NCI-H2171 (cell line): ENCODE results near the gene ZNF335.

Source experiments
- DNase-seq: peaks from one replicate; lab custom pipeline; 2025; lab: John Stamatoyannopoulos, UW

Gene ZNF335

GRCh38 chr20:45951925-45952834 lies 19.8 kb downstream of the ZNF335 start:
- DNase-seq = no peak

DNA sequence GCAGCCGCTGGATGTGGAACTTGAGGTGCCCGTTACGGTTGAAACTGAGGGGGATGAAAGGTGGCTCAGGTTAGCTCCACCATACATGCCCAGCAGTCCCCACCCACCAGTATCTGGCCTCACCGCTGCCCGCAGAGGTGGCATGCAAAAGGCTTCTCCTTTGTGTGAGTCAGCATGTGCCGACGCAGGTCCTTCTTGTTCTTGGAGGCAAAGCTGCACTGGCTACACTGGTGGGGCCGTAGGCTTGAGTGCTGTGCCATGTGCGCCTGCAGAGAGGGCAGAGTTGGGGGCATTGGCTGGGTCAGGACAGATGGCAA lies 21.7 kb downstream of the ZNF335 start:
- DNase-seq = no peak

GRCh38 chr20:45949542-45950329 lies 22.3 kb downstream of the ZNF335 start:
- no peak for DNase-seq

GRCh38 chr20:45948742-45949541 lies 23.1 kb downstream of the ZNF335 start:
- DNase-seq = no peak

DNA sequence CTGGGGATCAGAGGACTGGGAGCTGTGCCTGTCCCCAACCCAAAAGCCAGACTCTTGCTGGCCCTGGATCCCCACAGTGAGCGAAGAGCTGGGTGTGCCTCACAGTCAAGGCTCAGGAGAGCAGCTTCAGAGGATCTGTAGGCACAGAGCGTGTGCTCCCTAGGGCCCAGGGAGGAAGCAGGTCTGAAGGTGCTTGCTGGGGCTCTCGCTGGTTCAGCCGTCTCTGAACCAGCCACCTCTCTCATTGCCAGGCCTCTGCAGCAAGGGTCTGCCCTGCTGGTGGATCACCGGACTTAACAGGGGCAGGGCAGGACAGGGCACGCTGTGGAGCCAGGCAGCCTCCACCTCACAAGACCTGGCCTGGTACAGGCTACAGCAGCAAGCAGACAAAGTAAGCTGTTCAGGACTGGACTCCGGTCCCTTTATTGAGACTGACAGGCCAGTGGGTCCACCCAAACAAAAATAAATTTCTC lies 23.7 kb downstream of the ZNF335 start:
- no peak for DNase-seq

DNA sequence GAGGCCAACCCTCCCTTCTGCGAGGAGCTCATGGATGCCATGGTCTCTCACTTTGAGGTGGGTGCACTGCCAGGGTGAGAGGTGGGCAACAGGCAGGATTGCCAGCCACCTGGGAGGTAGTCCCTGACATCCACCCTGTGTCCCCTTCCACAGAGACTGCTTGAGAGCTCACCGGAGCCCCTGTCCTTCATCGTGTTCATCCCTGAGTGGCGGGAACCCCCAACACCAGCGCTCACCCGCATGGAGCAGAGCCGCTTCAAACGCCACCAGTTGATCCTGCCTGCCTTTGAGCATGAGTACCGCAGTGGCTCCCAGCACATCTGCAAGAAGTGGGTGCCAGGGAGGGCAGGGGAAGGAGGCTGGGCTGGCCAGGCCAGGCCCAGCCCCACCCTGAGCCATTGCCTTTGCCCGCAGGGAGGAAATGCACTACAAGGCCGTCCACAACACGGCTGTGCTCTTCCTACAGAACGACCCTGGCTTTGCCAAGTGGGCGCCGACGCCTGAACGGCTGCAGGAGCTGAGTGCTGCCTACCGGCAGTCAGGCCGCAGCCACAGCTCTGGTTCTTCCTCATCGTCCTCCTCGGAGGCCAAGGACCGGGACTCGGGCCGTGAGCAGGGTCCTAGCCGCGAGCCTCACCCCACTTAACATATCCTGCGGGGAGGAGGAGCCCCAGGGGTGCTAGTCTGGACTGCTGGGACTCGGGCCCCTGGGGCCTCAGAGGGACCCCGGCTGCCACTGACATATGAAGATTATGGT lies 24.7 kb downstream of the ZNF335 start:
- no peak for DNase-seq

- no peak for DNase-seq
Observed at GRCh38 chr20:45946149-45946970, 25.6 kb downstream of the ZNF335 start.

DNA sequence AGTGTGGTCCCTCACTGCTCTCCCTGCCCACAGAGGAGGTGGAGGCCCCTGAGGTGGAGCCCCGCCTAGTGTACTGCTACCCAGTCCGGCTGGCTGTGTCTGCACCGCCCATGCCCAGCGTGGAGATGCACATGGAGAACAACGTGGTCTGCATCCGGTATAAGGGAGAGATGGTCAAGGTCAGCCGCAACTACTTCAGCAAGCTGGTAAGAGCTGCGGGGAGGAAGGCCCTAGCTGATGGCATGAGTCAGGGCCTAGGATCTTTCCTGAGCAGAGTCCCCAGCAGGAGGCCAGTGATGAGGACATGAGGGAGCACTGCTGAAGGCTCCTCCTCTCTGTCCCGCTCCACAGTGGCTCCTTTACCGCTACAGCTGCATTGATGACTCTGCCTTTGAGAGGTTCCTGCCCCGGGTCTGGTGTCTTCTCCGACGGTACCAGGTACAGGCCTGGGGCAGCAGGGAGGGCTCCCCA lies 26.3 kb downstream of the ZNF335 start:
- DNase-seq = no peak

DNA sequence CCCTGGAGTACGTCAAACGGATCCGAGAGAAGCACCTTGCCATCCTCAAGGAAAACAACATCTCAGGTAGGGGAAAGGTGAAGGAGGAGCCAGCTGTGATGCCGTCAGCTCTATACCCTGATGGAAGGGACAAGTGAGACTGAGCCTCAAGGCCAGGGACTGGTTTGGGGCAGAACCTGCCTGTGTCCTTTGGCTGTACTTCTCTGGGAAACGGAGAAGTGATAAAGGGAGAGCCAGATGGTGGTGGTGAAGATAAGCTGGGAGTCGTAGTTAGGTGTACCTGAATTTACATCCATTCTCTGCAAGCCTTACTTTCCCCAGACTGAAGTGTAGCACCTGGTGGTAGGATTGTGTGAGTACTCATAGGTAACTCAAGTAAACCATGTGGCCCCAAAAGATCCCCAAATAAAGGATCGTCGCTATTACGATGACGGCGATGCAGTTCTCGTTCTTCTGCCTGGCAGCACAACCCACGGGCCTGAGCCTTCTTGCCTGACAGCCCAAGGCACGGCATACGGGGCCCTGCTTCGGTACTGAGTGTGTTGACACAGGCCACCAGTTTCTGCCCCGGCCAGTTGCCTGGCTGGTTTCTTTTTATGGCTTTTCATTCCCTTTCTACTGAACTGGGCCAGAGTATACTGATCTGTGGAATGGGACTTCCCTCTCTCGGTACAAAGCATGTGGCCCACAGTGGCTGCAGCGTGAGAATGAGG lies 26.9 kb downstream of the ZNF335 start:
- DNase-seq = no peak

DNA sequence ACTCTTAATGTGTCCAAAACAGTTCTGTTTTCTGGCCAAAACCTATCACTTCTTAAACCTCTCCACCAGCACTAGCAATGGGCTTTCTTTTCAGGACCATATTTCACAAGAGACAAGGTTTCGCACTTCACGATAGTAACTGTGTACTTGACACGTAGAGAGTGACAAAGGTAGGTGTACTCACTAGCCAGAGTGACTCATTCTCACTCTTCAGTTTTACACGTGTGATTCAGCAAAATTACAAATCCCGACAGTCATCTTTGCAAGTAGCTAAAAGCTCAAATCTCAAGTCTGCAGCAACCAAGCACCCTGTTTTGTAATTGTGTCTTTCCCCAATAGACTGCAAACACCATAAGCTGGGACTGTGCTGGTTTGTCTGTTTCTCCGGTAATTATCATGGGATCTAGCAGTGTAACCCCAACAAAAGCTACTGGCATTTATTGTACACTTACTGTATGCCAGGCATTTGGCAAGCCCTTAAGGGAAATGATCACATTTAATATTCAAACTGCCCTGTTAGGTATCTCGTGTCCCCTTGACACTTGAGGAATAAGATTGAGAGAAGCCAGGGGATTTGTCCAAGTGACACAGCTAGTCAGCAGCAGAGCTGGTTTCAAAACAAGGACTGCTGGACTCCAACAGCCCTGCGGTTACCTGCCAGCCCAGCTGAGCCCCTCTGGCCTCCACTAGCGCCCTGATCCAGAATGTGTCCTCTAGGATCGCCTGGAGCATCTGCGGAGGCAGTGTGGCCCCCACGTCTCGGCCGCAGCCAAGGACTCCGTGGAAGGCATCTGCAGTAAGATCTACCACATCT lies 27.6 kb downstream of the ZNF335 start:
- no peak for DNase-seq

- no peak for DNase-seq
Observed at GRCh38 chr20:45943613-45944012, 28.4 kb downstream of the ZNF335 start.

DNA sequence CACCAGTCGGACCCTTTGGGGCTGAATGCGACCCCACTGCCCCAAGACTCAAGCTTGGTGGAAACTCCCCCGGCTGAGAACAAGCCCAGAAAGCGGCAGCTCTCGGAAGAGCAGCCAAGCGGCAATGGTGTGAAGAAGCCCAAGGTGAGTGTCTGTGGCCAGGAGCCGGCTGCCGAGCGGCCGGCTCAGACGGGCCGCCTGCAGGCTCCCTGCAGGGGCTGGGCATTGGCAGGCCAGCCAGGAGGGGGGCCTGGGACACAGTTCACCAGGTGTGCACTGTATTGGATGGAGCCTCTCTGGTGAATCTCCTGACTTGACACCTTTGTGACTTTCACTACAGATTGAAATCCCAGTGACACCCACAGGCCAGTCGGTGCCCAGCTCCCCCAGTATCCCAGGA lies 31.5 kb downstream of the ZNF335 start:
- DNase-seq = no peak

DNA sequence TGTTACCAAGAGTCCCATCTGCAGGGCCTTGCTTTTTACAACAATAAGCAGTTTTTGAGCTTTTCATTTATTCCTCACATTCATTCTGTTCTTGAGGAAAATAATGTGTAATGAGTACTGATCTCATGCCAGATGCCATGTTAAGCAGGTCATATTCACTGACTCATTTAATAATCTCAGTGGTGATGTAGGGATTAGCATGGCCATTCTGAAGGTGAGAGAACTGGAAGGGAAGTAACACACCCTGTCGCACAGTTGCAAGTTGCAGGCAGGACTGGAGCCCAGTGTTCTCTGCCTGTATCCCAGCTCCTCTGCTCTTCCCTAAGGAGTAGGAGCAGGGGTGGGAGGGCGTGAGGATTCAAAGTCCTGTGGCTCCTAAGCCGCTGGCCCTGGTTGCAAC lies 31.9 kb downstream of the ZNF335 start:
- DNase-seq = no peak

DNA sequence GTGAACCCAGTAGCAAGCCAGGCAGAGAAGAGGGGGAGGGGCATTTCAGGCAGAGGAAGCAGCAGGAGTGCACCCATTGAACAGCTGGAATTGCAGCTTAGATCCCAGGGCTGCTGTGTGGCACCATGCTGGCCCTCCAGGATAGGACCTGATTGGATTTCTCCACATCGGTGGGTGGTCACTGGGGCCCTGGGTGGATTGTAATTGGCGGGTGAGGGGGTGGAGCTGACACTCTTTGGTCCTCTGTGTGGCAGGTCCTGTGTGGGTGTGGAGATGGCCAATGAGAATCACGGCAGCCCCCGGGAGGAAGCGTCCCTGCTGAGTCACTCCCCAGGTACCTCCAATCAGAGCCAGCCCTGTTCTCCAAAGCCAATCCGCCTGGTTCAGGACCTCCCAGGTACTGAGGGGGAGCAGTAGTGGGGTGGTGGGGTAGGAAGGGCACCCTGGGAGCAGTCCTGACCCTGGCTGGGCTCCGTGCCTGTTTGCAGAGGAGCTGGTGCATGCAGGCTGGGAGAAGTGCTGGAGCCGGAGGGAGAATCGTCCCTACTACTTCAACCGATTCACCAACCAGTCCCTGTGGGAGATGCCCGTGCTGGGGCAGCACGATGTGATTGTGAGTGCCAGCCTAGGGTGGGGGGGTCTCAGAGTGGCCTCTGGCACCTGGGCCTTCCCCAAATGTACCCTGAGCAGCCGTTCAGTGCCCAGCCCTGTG lies 33.1 kb downstream of the ZNF335 start:
- DNase-seq = no peak

DNA sequence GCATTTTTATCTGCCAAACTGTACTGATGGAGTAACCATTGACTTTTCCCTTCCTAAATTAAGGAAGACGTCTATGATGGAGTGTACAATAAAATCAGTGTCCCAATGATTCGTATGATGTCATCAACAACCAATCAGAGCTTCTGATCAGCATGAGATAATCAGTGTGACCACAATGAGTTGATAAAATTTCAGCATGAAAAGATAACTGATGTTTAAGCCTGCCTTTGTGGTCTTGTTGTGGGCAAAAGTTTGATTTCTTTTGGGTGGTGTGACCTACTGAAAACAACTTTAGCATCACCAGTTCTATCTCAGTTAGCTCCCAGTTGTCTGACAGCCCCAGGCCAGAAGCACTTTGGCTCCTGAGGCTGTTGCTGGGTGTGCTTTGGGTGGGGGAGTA lies 34.2 kb downstream of the ZNF335 start:
- no peak for DNase-seq

DNA sequence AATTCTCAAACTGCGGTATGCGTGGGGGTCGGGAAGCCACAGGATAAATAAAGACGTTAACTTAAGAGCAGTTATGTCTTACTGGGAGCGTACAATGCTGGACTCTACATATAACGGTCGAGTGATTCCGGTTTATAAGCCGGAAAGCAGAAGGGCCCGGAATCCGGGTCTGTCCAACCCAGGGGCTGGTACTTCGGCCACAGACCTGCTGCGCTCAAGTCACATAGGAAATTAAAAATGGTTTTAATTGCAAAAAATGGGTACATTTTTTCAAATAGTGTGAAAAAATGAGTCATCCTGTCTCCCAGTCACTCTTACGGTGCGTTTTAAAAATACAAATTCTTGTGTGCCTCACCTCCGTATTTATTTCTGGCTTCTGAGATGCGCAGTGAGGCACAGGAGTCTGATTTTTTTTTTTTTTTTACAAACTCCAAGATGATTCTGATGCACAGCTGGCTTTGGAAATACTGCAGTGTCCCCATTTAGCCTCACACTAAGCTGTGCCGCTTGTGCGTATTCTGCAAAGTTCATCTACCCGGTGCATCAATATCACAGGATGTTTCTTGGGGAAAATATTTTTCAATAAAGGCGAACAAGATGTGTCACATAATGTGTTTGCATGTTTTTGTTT lies 36.5 kb downstream of the ZNF335 start:
- no peak for DNase-seq

DNA sequence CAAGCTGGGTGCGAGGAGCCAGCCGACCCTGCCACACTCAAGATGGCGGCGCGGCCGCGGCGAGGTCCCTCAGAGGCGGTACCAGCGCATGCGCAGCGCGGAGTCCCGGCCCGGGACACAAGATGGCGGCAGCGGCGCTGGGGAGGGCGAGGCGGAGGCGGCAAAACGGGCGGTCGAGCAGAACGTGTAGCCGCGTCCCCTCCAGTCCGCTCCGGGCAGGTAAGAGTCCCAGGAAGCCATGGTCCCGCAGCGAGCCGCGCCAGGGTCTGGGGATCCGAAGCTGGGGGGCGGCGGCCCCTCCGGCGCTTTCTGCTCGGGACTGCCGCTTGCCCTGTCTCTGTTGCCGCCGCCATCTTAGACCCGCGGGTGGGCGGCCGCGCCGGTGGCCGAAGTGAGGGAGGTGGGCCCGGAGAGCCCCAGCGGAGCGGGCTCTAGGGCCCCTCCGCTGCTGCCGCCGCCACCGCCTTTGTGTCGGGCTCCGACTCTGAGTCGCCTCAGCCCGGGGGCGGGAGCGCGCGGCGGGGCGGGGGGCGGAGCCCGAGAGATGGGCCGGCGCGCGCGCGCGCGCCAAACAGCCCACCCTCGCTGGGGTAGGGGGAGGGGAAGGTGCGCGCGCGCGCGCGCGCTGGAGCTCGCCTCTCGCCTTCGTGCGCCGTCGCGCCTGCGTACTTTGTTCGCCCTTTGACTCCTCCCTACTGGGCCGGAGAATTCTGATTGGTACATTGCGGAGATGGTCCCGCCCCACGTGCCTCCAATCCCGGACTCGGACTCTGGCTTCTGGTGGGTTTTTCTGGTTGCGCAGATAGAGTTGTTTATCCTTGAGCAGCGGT lies 37.2 kb downstream of the ZNF335 start, which contains the start of gene PCIF1:
TSS of gene PCIF1 (plus strand) at position 98 of the 830 bp plus-strand sequence. CDS start 4,317 bp downstream, outside the sequence.
- peak; percentile 99 for DNase-seq
